Measurements from ENCODE around the gene LYPD1. TPM values are rescaled to one million over a fixed set of nuclear protein-coding genes. Genes with fewer than 3 reads are reported as not detected.

Gene LYPD1
- total RNA-seq, 1 experiment from 2014 or later, result not detected

GRCh38 chr2:132617989-132618388 is 52.0 kb downstream of the LYPD1 start:
- Histone ChIP-seq H3K9ac (ENCODE audit: low read length) (no peak overlapping the region), H3K27me3 (ENCODE audit: insufficient read depth, low read length) (no peaks in the 10 kb centered on the region), H3K4me1 (ENCODE audit: control insufficient read depth in 1 of 2, insufficient read depth in 2 of 2, low read length in 2 of 2) (peaks cover 0 to 5% of the 10 kb centered on the region in 2 experiments; a peak in 2 of 4 replicates), H3K9me2 (ENCODE audit: insufficient read depth) (no peaks in the 10 kb centered on the region), H3K4me2 (ENCODE audit: low read length) (no peak overlapping the region), H3K27ac (ENCODE audit: low read depth, low read length) (no peak overlapping the region), H4K20me1 (ENCODE audit: insufficient read depth) (no peaks in the 10 kb centered on the region), H2AFZ (ENCODE audit: low read depth, low read length, poor library complexity, severe bottlenecking) (no peak overlapping the region), H3K36me3 (ENCODE audit: control insufficient read depth in 1 of 2, insufficient read depth in 2 of 2, low read length in 2 of 2) (no peaks in the 10 kb centered on the region), H3K4me3 (replicated peaks in 1 of 2; ENCODE audit: low read depth in 1 of 2, low read length in 2 of 2) (no peak overlapping the region), H3K9me3 (ENCODE audit: control insufficient read depth in 1 of 2, insufficient read depth in 1 of 2, low read depth in 1 of 2, low read length in 2 of 2) (no peaks in the 10 kb centered on the region), H3K79me2 (ENCODE audit: insufficient read depth, low read length) (no peaks in the 10 kb centered on the region)
- DNase-seq (ENCODE audit: low read depth, low spot score) (no peak), ATAC-seq (no peak)
- BruUV-seq (replicated peaks), result no TSS peak
- TF ChIP-seq ZFX (IDR thresholded peaks at IDR 0.05) (no peak), POLR2A (IDR thresholded peaks at IDR 0.05; ENCODE audit: borderline replicate concordance, extremely low read depth, insufficient read depth, insufficient read length) (no peak), CTCF (IDR thresholded peaks at IDR 0.05 in 2 of 3, conservative IDR thresholded peaks at IDR 0.05 in 1 of 3; ENCODE audit: borderline replicate concordance in 1 of 3, insufficient read depth in 1 of 3, low read depth in 2 of 3, low read length in 2 of 3) (no peak)
- POLR2A ChIA-PET, result no interaction called here
- intact Hi-C loops (cut with micrococcal nuclease), result no loop called here
- RAD21 ChIA-PET (ENCODE audit: low non-redundant PET in 1 of 2, low total read pairs in 2 of 2, uncharacterized antibody in 2 of 2, unreplicated experiment in 2 of 2), result no interaction called here
- CTCF ChIA-PET, result no interaction called here

GRCh38 chr2:132615329-132616085 is 54.5 kb downstream of the LYPD1 start:
- ChIA-PET RAD21 (ENCODE audit: low non-redundant PET in 1 of 2, low total read pairs in 2 of 2, uncharacterized antibody in 2 of 2, unreplicated experiment in 2 of 2) (no interaction called here), CTCF (no interaction called here), POLR2A (no interaction called here)
- H3K4me1 ChIP-seq (ENCODE audit: control insufficient read depth in 1 of 2, insufficient read depth in 2 of 2, low read length in 2 of 2), result no peaks in the 10 kb centered on the region
- no peaks in the 10 kb centered on the region for H3K9me2 ChIP-seq (ENCODE audit: insufficient read depth)
- no peak overlapping the region for H3K27ac ChIP-seq (ENCODE audit: low read depth, low read length)
- no peak overlapping the region for H3K4me3 ChIP-seq (replicated peaks in 1 of 2; ENCODE audit: low read depth in 1 of 2, low read length in 2 of 2)
- no peaks in the 10 kb centered on the region for H3K79me2 ChIP-seq (ENCODE audit: insufficient read depth, low read length)
- intact Hi-C loops (cut with micrococcal nuclease), result no loop called here
- ATAC-seq (no peak), DNase-seq (ENCODE audit: low read depth, low spot score) (no peak)
- H3K4me2 ChIP-seq (ENCODE audit: low read length), result no peak overlapping the region
- TF ChIP-seq EGR1 (IDR thresholded peaks at IDR 0.05; ENCODE audit: low read depth) (no peak), SP1 (IDR thresholded peaks at IDR 0.05; ENCODE audit: low read depth) (no peak), TCF7L2 (IDR thresholded peaks at IDR 0.05; ENCODE audit: borderline replicate concordance, extremely low read depth, insufficient read depth, insufficient read length) (no peak), SRF (IDR thresholded peaks at IDR 0.05; ENCODE audit: low read depth) (no peak)
- H3K9me3 ChIP-seq (ENCODE audit: control insufficient read depth in 1 of 2, insufficient read depth in 1 of 2, low read depth in 1 of 2, low read length in 2 of 2), result no peaks in the 10 kb centered on the region
- no peaks in the 10 kb centered on the region for H3K27me3 ChIP-seq (ENCODE audit: insufficient read depth, low read length)
- no peaks in the 10 kb centered on the region for H3K36me3 ChIP-seq (ENCODE audit: control insufficient read depth in 1 of 2, insufficient read depth in 2 of 2, low read length in 2 of 2)
- no TSS peak for BruUV-seq (replicated peaks)
- no peak overlapping the region for H3K9ac ChIP-seq (ENCODE audit: low read length)
- H2AFZ ChIP-seq (ENCODE audit: low read depth, low read length, poor library complexity, severe bottlenecking), result no peak overlapping the region
- no peaks in the 10 kb centered on the region for H4K20me1 ChIP-seq (ENCODE audit: insufficient read depth)
